ENCODE data around the gene GPATCH8. TPM values are rescaled to one million over a fixed set of nuclear protein-coding genes. Genes with fewer than 3 reads are reported as not detected.

Gene GPATCH8
- total RNA-seq, 1 donor, result 31.1 TPM

DNA sequence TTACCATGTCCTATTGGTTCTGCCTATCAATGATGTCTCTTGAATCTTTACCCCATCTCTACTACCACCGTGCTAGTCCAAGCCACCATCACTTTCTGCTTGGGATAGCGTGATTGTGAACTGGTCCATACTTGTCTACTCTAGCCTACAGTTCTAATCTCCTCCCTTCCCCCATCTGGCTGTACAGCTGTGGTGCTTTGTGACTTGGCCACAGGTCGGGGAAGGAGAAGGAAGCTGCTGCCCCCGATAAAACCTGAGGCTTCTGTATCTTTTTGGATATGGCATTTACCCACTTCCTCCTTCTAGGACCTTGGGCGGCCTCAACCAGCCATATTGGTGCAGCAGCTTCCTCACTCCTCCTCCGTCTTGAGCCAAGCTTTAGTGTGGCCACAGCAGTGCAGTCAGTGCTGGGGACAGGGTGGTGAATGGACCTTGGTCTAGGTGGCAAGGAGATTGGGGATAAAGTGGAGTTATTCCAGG is 113.4 kb downstream of the GPATCH8 start:
- H3K4me3 ChIP-seq (ENCODE audit: low read depth, low read length), result no peak overlapping the region
- DNase-seq (ENCODE audit: low read depth), result no peak
- TF ChIP-seq, protein P1, sequence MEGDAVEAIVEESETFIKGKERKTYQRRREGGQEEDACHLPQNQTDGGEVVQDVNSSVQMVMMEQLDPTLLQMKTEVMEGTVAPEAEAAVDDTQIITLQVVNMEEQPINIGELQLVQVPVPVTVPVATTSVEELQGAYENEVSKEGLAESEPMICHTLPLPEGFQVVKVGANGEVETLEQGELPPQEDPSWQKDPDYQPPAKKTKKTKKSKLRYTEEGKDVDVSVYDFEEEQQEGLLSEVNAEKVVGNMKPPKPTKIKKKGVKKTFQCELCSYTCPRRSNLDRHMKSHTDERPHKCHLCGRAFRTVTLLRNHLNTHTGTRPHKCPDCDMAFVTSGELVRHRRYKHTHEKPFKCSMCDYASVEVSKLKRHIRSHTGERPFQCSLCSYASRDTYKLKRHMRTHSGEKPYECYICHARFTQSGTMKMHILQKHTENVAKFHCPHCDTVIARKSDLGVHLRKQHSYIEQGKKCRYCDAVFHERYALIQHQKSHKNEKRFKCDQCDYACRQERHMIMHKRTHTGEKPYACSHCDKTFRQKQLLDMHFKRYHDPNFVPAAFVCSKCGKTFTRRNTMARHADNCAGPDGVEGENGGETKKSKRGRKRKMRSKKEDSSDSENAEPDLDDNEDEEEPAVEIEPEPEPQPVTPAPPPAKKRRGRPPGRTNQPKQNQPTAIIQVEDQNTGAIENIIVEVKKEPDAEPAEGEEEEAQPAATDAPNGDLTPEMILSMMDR (IDR thresholded peaks at IDR 0.05; ENCODE audit: insufficient read depth, low read depth, low read length), result no peak

DNA sequence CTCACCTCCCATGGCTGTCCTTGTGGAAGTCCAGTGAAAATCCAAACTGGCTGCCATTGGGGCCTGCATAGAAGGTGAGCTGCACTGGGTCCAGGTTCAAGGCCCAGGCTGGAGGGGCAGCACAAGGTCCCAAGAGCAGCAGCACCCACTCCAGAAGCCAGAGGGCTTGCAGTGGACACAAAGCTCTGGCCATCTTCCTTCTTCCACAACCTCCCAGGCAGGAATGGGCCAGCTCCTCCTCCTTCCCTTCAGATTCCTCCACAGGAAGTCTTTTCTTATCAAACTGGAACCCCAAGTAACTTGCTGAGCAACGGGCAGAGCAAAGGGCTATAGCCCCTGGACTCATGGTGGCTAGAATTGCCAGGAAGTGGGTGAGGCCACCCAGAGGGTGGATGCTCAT is 113.9 kb downstream of the GPATCH8 start, which contains the start of gene ITGA2B:
ITGA2B (minus strand) TSS at position 369 of the 400 bp plus-strand sequence; CDS start at position 193, 176 bp downstream.
- no peak within 1 kb of the TSS for H3K4me3 ChIP-seq (ENCODE audit: low read depth, low read length)
- TF ChIP-seq, protein P1 (IDR thresholded peaks at IDR 0.05; ENCODE audit: insufficient read depth, low read depth, low read length), result no peak

GRCh38 chr17:44387804-44388203 is 115.4 kb downstream of the GPATCH8 start:
- TF ChIP-seq, protein P1 (IDR thresholded peaks at IDR 0.05; ENCODE audit: insufficient read depth, low read depth, low read length), result no peak
- DNase-seq (ENCODE audit: low read depth), result no peak

More for the DNA sequence above, 113.9 kb downstream of the GPATCH8 start, which contains the start of gene ITGA2B:
- no peak for DNase-seq (ENCODE audit: low read depth)

GRCh38 chr17:44386182-44386525 is 117.1 kb downstream of the GPATCH8 start:
- DNase-seq (ENCODE audit: low read depth), result no peak
- TF ChIP-seq, protein P1 (IDR thresholded peaks at IDR 0.05; ENCODE audit: insufficient read depth, low read depth, low read length), result no peak
- peak overlapping the region; percentile 70 for H3K4me3 ChIP-seq (ENCODE audit: low read depth, low read length)

More at GRCh38 chr17:44387804-44388203, 115.4 kb downstream of the GPATCH8 start:
- no peak overlapping the region for H3K4me3 ChIP-seq (ENCODE audit: low read depth, low read length)

DNA sequence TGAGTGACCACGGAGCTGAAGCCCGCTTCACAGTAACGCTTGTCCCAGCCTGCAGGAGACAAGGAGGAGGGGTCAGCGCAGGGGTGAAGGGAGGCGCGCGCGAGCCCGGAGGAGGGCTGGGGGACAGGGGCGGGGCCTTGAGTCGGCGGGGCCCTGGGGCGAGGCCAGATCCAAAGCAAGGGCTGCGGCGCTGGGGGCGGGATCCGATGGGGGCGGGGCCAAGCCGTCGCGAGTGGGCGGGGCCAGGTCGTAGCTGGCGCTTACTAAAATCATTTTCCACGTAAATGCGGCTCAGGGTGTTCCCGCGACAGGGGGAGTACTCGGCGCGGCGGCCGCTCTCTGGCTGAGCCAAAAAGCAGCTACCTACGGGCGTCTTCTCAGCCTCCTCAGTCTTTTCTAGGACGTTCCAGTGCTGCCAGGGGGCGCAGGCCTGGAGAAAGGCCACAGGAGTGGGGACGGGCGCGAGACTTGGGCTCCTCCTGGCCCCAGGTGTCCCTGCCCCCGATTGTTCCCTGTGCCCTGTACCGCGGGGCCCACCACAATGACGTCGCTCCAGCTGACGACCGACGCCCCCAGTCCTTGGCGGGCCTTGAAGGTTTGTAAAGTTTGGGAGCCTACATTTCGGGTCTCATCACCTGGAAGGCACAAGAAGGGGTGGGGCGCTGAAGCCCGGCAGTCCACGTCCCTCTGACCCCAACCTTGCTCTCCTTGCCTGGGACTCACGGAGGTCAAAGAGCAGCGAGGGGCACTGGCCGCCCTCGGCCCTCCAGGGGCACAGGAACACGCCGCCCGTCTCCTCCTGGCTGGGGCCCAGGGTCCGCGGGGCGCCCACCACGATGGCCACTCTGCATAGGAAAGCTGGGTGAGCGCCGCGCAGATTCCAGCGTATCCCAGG is 117.7 kb downstream of the GPATCH8 start:
- peak; percentile 83 for DNase-seq (ENCODE audit: low read depth)
- H3K4me3 ChIP-seq (ENCODE audit: low read depth, low read length), result peak overlapping the region; percentile 70
- TF ChIP-seq, protein P1 (IDR thresholded peaks at IDR 0.05; ENCODE audit: insufficient read depth, low read depth, low read length), result peak; percentile 17

GRCh38 chr17:44384823-44385286 is 118.4 kb downstream of the GPATCH8 start:
- TF ChIP-seq, protein P1 (IDR thresholded peaks at IDR 0.05; ENCODE audit: insufficient read depth, low read depth, low read length), result no peak
- DNase-seq (ENCODE audit: low read depth), result no peak

More at GRCh38 chr17:44384823-44385286, 118.4 kb downstream of the GPATCH8 start:
- H3K4me3 ChIP-seq (ENCODE audit: low read depth, low read length), result peak overlapping the region; percentile 70
